ENCODE measurements around the gene SPATS2L.

DNA sequence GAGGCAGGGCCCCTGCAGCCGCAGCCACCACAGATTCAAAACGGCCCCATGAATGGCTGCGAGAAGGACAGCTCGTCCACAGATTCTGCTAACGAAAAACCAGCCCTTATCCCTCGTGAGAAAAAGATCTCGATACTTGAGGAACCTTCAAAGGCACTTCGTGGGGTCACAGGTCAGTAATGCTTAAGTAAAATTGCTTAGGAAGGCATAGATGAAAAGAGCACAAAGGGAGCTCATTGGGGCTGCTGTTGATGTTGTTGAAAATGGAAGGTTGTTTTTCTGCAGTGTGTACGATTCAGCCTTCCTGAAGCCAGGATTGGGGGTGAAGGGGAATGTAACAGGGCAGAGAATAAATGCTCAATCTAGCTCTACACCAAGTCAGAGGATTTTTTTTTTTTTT lies 112.8 kb downstream of the SPATS2L start:
- TF ChIP-seq, protein P1, sequence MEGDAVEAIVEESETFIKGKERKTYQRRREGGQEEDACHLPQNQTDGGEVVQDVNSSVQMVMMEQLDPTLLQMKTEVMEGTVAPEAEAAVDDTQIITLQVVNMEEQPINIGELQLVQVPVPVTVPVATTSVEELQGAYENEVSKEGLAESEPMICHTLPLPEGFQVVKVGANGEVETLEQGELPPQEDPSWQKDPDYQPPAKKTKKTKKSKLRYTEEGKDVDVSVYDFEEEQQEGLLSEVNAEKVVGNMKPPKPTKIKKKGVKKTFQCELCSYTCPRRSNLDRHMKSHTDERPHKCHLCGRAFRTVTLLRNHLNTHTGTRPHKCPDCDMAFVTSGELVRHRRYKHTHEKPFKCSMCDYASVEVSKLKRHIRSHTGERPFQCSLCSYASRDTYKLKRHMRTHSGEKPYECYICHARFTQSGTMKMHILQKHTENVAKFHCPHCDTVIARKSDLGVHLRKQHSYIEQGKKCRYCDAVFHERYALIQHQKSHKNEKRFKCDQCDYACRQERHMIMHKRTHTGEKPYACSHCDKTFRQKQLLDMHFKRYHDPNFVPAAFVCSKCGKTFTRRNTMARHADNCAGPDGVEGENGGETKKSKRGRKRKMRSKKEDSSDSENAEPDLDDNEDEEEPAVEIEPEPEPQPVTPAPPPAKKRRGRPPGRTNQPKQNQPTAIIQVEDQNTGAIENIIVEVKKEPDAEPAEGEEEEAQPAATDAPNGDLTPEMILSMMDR (conservative IDR thresholded peaks at IDR 0.05; ENCODE audit: low read depth in 2 of 2), result no peak
- TF ChIP-seq POLR2AphosphoS5 (IDR thresholded peaks at IDR 0.05; ENCODE audit: low read depth), result no peak

All from GM23338 (cell line).